Left ventricle myocardium superior (tissue), 1 donor: ENCODE measurements around the gene NOP14. TPM values are rescaled to one million over a fixed set of nuclear protein-coding genes. Genes with fewer than 3 reads are reported as not detected.

Experiments
- ATAC-seq: fragments of 200-7000 bp; cut with Tn5 transposase; one replicate; pipeline ENCODE4 v1.9.1; 2020; ENCODE audit warnings: mild to moderate bottlenecking, moderate library complexity
- DNase-seq: peaks from one replicate; pipeline ENCODE4 v3.0.0-alpha.2; 2020
- intact Hi-C: fragments of 100-400 bp; cut with micrococcal nuclease; formaldehyde crosslinking; loops from one replicate; pipeline ENCODE4 v1.11.0; 2022
- total RNA-seq: library from RNA; stranded (reverse); fragmentation: NEBNext Ultra II Directional; extraction: Animal tissue kit (Norgen Biotek cat#: 25700); gene quantifications from one replicate; pipeline ENCODE4 v1.2.1, GENCODE V29; 2021
- donor health status: DM: no; HTN: yes; CAD: no; lungs with severe emphysema.

NOP14 gene
- total RNA-seq, 1 donor from 2014 or later: 19.9 TPM

- DNase-seq (no peak), ATAC-seq (no peak)
- intact Hi-C loops: no loop called here
Measured at GRCh38 chr4:2901186-2901585, 62.0 kb downstream of the NOP14 start.

GRCh38 chr4:2900741-2901140, 62.5 kb downstream of the NOP14 start:
- ATAC-seq (no peak), DNase-seq (no peak)
- intact Hi-C loops: no loop called here

- ATAC-seq: no peak
- intact Hi-C loops: no loop called here
Measured at GRCh38 chr4:2898001-2898400, 65.2 kb downstream of the NOP14 start.

GRCh38 chr4:2893772-2894171, 69.4 kb downstream of the NOP14 start:
- no peak for DNase-seq
- intact Hi-C loops: no loop called here
- ATAC-seq: peak; percentile 81

More at GRCh38 chr4:2898001-2898400, 65.2 kb downstream of the NOP14 start:
- DNase-seq: no peak

DNA sequence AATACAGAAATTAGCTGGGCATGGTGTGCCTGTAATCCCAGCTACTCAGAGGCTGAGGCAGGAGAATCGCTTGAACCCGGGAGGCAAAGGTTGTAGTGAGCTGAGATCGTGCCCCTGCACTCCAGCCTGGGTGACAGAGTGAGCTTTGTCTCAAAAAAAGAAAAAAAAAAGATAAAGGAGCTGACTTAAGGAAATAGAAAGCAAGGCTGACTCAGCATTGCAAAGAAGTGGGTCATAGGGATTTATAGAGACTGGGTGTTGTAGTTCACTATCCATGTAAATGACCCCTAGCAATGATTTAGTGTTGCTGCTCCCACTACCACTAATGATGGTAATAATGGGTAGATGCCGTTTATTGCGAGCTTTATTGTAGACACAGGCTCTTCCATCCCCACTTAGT, 71.9 kb downstream of the NOP14 start:
- ATAC-seq: no peak
- intact Hi-C loops: no loop called here
- no peak for DNase-seq

- no peak for ATAC-seq
- intact Hi-C loops: no loop called here
Measured at GRCh38 chr4:2888886-2889285, 74.3 kb downstream of the NOP14 start.

More at GRCh38 chr4:2888886-2889285, 74.3 kb downstream of the NOP14 start:
- no peak for DNase-seq

Other genes starting within 250 kb of the NOP14 start
- 24.0 TPM for gene TNIP2, start 207.1 kb downstream of the NOP14 start, total RNA-seq
- gene SH3BP2, start 170.3 kb downstream of the NOP14 start, total RNA-seq: 25.6 TPM
- gene ADD1, start 119.6 kb downstream of the NOP14 start, total RNA-seq: 228 TPM
- 9.2 TPM for gene GRK4, start 165 bp upstream of the NOP14 start, total RNA-seq
- not detected for gene HTT-AS, start 111.1 kb upstream of the NOP14 start, total RNA-seq
- 25.9 TPM for gene HTT, start 111.3 kb upstream of the NOP14 start, total RNA-seq